ENCODE measurements around the gene CCRL2.

GRCh38 chr3:46420931-46421330 is 13.9 kb downstream of the CCRL2 start:
- TF ChIP-seq CTCF (IDR thresholded peaks at IDR 0.05) (no peak), POLR2AphosphoS5 (IDR thresholded peaks at IDR 0.05) (no peak), POLR2A (IDR thresholded peaks at IDR 0.05) (no peak)
